Heart left ventricle (tissue), 13 donors: ENCODE results near the gene SLC9A8.

Source experiments
- POLR2A ChIP-seq, 2 donors: fragments of 450-650 bp; IDR thresholded peaks; one replicate each; pipeline ENCODE4 v1.6.1; 2017; ENCODE audit warnings: antibody characterized with exemption in 2 of 2, mild to moderate bottlenecking in 2 of 2, moderate library complexity in 2 of 2
- TF ChIP-seq, protein P1 (sequence below), 12 donors: fragments of 200-600 bp; sonication (generic) in 4 of 12; IDR thresholded peaks; one replicate each; pipeline versions ENCODE4 v1.5.0 to v1.8.0; 2018 to 2022; ENCODE audit warnings: antibody characterized with exemption in 12 of 12, mild to moderate bottlenecking in 5 of 12
- donor health status: ischemic (EF 13 %, LVEDD 7.1; RV severe dilation, severe dysfunction).
- donor health status: DM: no; HTN: yes; CAD: no.
- donor health status: DM: no; HTN: no; CAD: no.
- donor health status: ischemic (EF 25% LVEDD 6.9; RV normal size, moderate dysfunction).
- donor health status: ischemic (EF 25% LVEDD 5.7; RV mildly dilated, moderate dysfunction).
- donor health status: ischemic (EF 35%, LVEDD 5.7; RV mildly dilated, moderate dysfunction).
- donor health status: nonischemic (EF 11% LVEDD 7.7; RV severe dilation, severe dysfunction).
- donor health status: DM: yes; HTN: yes; CAD: no.
- donor health status: PGD.
- donor health status: ischemic (EF 29% LVEDD 5.4; RV normal size, mild dysfunction).
- donor health status: nonischemic (EF 23%, LVEDD 6.1; RV moderate dilation, normal function).

DNA sequence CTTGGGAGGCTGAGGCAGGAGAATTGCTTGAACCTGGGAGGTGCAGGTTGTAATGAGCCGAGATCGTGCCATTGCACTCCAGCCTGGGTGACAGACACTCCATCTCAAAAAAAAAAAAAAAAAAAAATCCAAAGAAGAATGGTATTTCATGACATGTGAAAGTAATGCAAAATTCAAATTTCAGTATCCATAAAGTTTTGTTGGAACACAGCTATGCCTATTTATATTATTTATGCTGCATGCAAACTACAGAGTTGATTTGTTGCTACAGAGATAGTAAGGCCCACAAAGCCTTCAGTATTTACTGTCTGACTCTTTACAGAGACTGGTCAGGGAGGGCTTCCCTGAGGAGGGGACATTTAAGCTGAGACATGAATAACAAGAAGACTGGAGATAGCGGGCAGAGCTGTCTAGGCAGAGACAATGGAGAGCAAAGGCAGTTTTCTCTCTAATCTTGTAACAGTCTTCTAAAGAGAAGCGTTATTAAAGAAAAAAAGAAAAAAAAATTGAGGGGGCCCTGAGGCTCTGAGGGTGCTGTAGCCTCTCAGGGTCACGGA, 2.7 kb upstream of the SLC9A8 start:
- TF ChIP-seq, protein P1, sequence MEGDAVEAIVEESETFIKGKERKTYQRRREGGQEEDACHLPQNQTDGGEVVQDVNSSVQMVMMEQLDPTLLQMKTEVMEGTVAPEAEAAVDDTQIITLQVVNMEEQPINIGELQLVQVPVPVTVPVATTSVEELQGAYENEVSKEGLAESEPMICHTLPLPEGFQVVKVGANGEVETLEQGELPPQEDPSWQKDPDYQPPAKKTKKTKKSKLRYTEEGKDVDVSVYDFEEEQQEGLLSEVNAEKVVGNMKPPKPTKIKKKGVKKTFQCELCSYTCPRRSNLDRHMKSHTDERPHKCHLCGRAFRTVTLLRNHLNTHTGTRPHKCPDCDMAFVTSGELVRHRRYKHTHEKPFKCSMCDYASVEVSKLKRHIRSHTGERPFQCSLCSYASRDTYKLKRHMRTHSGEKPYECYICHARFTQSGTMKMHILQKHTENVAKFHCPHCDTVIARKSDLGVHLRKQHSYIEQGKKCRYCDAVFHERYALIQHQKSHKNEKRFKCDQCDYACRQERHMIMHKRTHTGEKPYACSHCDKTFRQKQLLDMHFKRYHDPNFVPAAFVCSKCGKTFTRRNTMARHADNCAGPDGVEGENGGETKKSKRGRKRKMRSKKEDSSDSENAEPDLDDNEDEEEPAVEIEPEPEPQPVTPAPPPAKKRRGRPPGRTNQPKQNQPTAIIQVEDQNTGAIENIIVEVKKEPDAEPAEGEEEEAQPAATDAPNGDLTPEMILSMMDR (IDR thresholded peaks at IDR 0.05) = no peak
- TF ChIP-seq POLR2A (IDR thresholded peaks at IDR 0.05) = no peak
